Upper lobe of left lung (tissue), 6 donors: Measurements from ENCODE around the gene TCEANC2. TPM values are rescaled to one million over a fixed set of nuclear protein-coding genes. Genes with fewer than 3 reads are reported as not detected.

ENCODE experiments used
- ATAC-seq, 2 donors: fragments of 200-7000 bp; cut with Tn5 transposase; one replicate each; pipeline ENCODE4 v1.9.1; 2022; ENCODE audit warnings: mild to moderate bottlenecking in 2 of 2, moderate library complexity in 2 of 2; ENCODE audit not compliant: low FRiP score in 2 of 2
- DNase-seq, 2 donors: peaks; one replicate each; pipeline ENCODE4 v3.0.0-alpha.2; 2019 to 2020
- H3K27ac ChIP-seq, 4 donors: fragments of 200-600 bp; sonication (generic); one replicate each; pipeline ENCODE4 v1.5.1; 2016 to 2019
- H3K27me3 ChIP-seq, 4 donors: fragments of 200-600 bp; sonication (generic); one replicate each; pipeline ENCODE4 v1.5.1; 2017 to 2019
- H3K36me3 ChIP-seq, 4 donors: fragments of 200-600 bp; sonication (generic); one replicate each; pipeline ENCODE4 v1.5.1; 2016 to 2019
- H3K4me1 ChIP-seq, 4 donors: fragments of 200-600 bp; sonication (generic); one replicate each; pipeline ENCODE4 v1.5.1; 2018 to 2019
- H3K4me3 ChIP-seq, 4 donors: fragments of 200-600 bp; sonication (generic); one replicate each; pipeline ENCODE4 v1.5.1; 2017 to 2019; ENCODE audit warnings: mild to moderate bottlenecking in 2 of 4, moderate library complexity in 1 of 4
- H3K9me3 ChIP-seq, 4 donors: fragments of 200-600 bp; sonication (generic); one replicate each; pipeline ENCODE4 v1.5.1; 2018 to 2019
- CTCF ChIP-seq, 6 experiments: fragments of 450-650 bp in 4 of 6; fragments of 200-600 bp in 2 of 6; sonication (generic) in 2 of 6; IDR thresholded peaks; one replicate each; pipeline ENCODE4 v1.5.1; 2016 to 2019; ENCODE audit warnings: antibody characterized with exemption in 6 of 6
- EP300 ChIP-seq, 4 donors: sonication (generic); formaldehyde crosslinking; IDR thresholded peaks; one replicate each; pipeline ENCODE4 v1.5.1; 2017; ENCODE audit warnings: antibody characterized with exemption in 4 of 4, control low read depth in 2 of 4
- POLR2A ChIP-seq, 4 donors: fragments of 450-650 bp; IDR thresholded peaks; one replicate each; pipeline ENCODE4 v1.5.1; 2016 to 2017; ENCODE audit warnings: antibody characterized with exemption in 4 of 4, mild to moderate bottlenecking in 2 of 4
- POLR2AphosphoS5 ChIP-seq, 2 donors: sonication (generic); formaldehyde crosslinking; IDR thresholded peaks; one replicate each; pipeline ENCODE4 v1.5.1; 2017; ENCODE audit warnings: antibody characterized with exemption in 2 of 2
- WGBS, 2 donors: methylation state at CpG; one replicate each; pipeline ENCODE4 v1.1.5; 2017 to 2018; 5-methylcytosine and 5-hydroxymethylcytosine counted together
- total RNA-seq, 6 donors: library from RNA; depleted of rRNA in 4 of 6; stranded (reverse); fragments of >200 nt in 4 of 6; gene quantifications; one replicate each; pipeline versions ENCODE4 v1.1.0 to v1.2.1, GENCODE V29; 2016 to 2021
- donor health status: DM: no; HTN: no; CAD: no; lungs with moderate emphysema.
- donor health status: DM: no; HTN: yes; CAD: no; lungs with severe emphysema.

Gene TCEANC2
- total RNA-seq, 6 donors from 2014 or later: 2.0 to 11.5 (median 4.6) TPM

- no peak for ATAC-seq
- WGBS, 2 donors: 47 to 62% methylated on average over 8 to 9 of the region's 9 CpGs
Observed at GRCh38 chr1:54124472-54124871, 71.1 kb downstream of the TCEANC2 start.

GRCh38 chr1:54124906-54125305 lies 71.5 kb downstream of the TCEANC2 start:
- TF ChIP-seq CTCF (IDR thresholded peaks at IDR 0.05): no peak
- no peak for TF ChIP-seq POLR2AphosphoS5 (IDR thresholded peaks at IDR 0.05)
- TF ChIP-seq POLR2A (IDR thresholded peaks at IDR 0.05): no peak
- no peak for TF ChIP-seq EP300 (IDR thresholded peaks at IDR 0.05)
- Histone ChIP-seq H3K4me3 (no peak overlapping the region), H3K27ac (no peak overlapping the region), H3K9me3 (no peaks in the 10 kb centered on the region), H3K27me3 (no peaks in the 10 kb centered on the region), H3K4me1 (peaks cover 12 to 13% (median 12%) of the 10 kb centered on the region in 4 donors), H3K36me3 (no peaks in the 10 kb centered on the region)
- DNase-seq: no peak
- ATAC-seq: no peak
- WGBS, 2 donors: 84 to 86% methylated on average over 7 of the region's 7 CpGs

More at GRCh38 chr1:54124472-54124871, 71.1 kb downstream of the TCEANC2 start:
- TF ChIP-seq POLR2AphosphoS5 (IDR thresholded peaks at IDR 0.05): no peak
- TF ChIP-seq POLR2A (IDR thresholded peaks at IDR 0.05): no peak
- no peak for TF ChIP-seq EP300 (IDR thresholded peaks at IDR 0.05)
- TF ChIP-seq CTCF (IDR thresholded peaks at IDR 0.05): no peak
- DNase-seq: no peak
- Histone ChIP-seq H3K27ac (no peak overlapping the region), H3K4me1 (peaks cover 12 to 13% (median 12%) of the 10 kb centered on the region in 4 donors), H3K27me3 (no peaks in the 10 kb centered on the region), H3K9me3 (no peaks in the 10 kb centered on the region), H3K4me3 (no peak overlapping the region), H3K36me3 (no peaks in the 10 kb centered on the region)

GRCh38 chr1:54125386-54126070 lies 72.1 kb downstream of the TCEANC2 start:
- ATAC-seq (no peak), DNase-seq (peak in 1 of 2 donors; percentile 28)
- Histone ChIP-seq H3K4me1 (peaks cover 12 to 13% (median 12%) of the 10 kb centered on the region in 4 donors), H3K9me3 (no peaks in the 10 kb centered on the region), H3K27ac (no peak overlapping the region), H3K4me3 (no peak overlapping the region), H3K27me3 (no peaks in the 10 kb centered on the region), H3K36me3 (no peaks in the 10 kb centered on the region)
- WGBS, 2 donors: 90% methylated on average over 5 to 8 of the region's 8 CpGs
- no peak for TF ChIP-seq POLR2A (IDR thresholded peaks at IDR 0.05)
- peak in 2 of 6 experiments; percentile 17 to 24 for TF ChIP-seq CTCF (IDR thresholded peaks at IDR 0.05)

- ATAC-seq (no peak), DNase-seq (no peak)
- Histone ChIP-seq H3K27me3 (no peaks in the 10 kb centered on the region), H3K36me3 (no peaks in the 10 kb centered on the region), H3K9me3 (no peaks in the 10 kb centered on the region), H3K27ac (no peak overlapping the region), H3K4me3 (no peak overlapping the region), H3K4me1 (peaks cover 7 to 9% (median 8%) of the 10 kb centered on the region in 4 donors)
- TF ChIP-seq POLR2A (IDR thresholded peaks at IDR 0.05) (no peak), EP300 (IDR thresholded peaks at IDR 0.05) (no peak), CTCF (IDR thresholded peaks at IDR 0.05) (no peak), POLR2AphosphoS5 (IDR thresholded peaks at IDR 0.05) (no peak)
- 83 to 99% methylated on average over 3 of the region's 3 CpGs for WGBS, 2 donors
Observed at GRCh38 chr1:54126271-54126815, 72.9 kb downstream of the TCEANC2 start.
